H1 (cell line): ENCODE measurements around the gene RDM1. TPM values are rescaled to one million over a fixed set of nuclear protein-coding genes. Genes with fewer than 3 reads are reported as not detected.

Experiments
- CTCF ChIA-PET: fragments of 300-600 bp; sonication (Branson Sonifier 250); formaldehyde crosslinking; loops from one replicate; lab custom pipeline; 2021; ENCODE audit not compliant: partially characterized antibody; lab: Charles Lee
- POLR2A ChIA-PET: fragments of 300-600 bp; sonication (Branson Sonifier 250); formaldehyde crosslinking; loops from one replicate; lab custom pipeline; 2021; ENCODE audit warnings: inconsistent platforms; ENCODE audit not compliant: partially characterized antibody; lab: Charles Lee
- DNase-seq, 2 experiments: peaks; one replicate each; pipeline versions ENCODE4 v3.0.0 to v3.0.0-alpha.2; 2010 to 2022; ENCODE audit warnings: low spot score in 2 of 2, low read depth in 1 of 2, mixed read lengths in 1 of 2
- FAIRE-seq: peaks from 2 replicates; lab custom pipeline; 2011; peaks lifted over from hg19 to GRCh38; lab: Jason Lieb, UNC
- H2AFZ ChIP-seq: 2 replicates; pipeline ENCODE4 v1.8.1; 2012; ENCODE audit warnings: low read length, inconsistent platforms
- H2AK5ac ChIP-seq: 2 replicates; pipeline ENCODE4 v1.6.1; 2013; ENCODE audit warnings: low read depth, low read length
- H2BK120ac ChIP-seq: replicated peaks from 2 replicates; pipeline ENCODE3; 2013; ENCODE audit warnings: low read depth, low read length, inconsistent platforms
- H2BK12ac ChIP-seq: 2 replicates; pipeline ENCODE4 v1.6.1; 2013; ENCODE audit warnings: low read depth, low read length
- H2BK15ac ChIP-seq: 2 replicates; pipeline ENCODE4 v1.6.1; 2013; ENCODE audit warnings: low read length
- H2BK20ac ChIP-seq: 2 replicates; pipeline ENCODE4 v1.6.1; 2013; ENCODE audit warnings: low read length
- H2BK5ac ChIP-seq: 2 replicates; pipeline ENCODE4 v1.6.1; 2013; ENCODE audit warnings: low read depth, low read length
- H3K14ac ChIP-seq: 2 replicates; pipeline ENCODE4 v1.6.1; 2013; ENCODE audit warnings: inconsistent platforms; ENCODE audit not compliant: insufficient read length
- H3K18ac ChIP-seq: 2 replicates; pipeline ENCODE4 v1.6.1; 2013; ENCODE audit warnings: low read length; ENCODE audit errors: extremely low read depth
- H3K23ac ChIP-seq: 2 replicates; pipeline ENCODE4 v1.6.1; 2013; ENCODE audit warnings: inconsistent platforms; ENCODE audit not compliant: insufficient read length
- H3K23me2 ChIP-seq: 2 replicates; pipeline ENCODE4 v1.6.1; 2013; ENCODE audit warnings: low read depth, low read length
- H3K27ac ChIP-seq: 2 replicates; pipeline ENCODE4 v1.6.1; 2011; ENCODE audit warnings: low read depth, low read length, inconsistent platforms
- H3K27me3 ChIP-seq, 4 experiments: replicated peaks in 1 of 4; 1 replicate in 1 of 4; 2 replicates in 3 of 4; pipeline versions ENCODE4 v1.6.1 to v1.8.1; 2011 to 2013; ENCODE audit warnings: low read length in 3 of 4, mild to moderate bottlenecking in 3 of 4, inconsistent platforms in 2 of 4, mixed read lengths in 2 of 4, moderate library complexity in 1 of 4; ENCODE audit not compliant: control insufficient read depth in 3 of 4, insufficient read depth in 3 of 4; ENCODE audit errors: extremely low read depth in 1 of 4
- H3K36me3 ChIP-seq, 4 experiments: 2 replicates each; pipeline versions ENCODE4 v1.6.1 to v1.8.1; 2011 to 2013; ENCODE audit warnings: mild to moderate bottlenecking in 4 of 4, low read length in 3 of 4, moderate library complexity in 2 of 4, control low read depth in 1 of 4, inconsistent platforms in 1 of 4; ENCODE audit not compliant: insufficient read depth in 4 of 4, control insufficient read depth in 2 of 4
- H3K4ac ChIP-seq: replicated peaks from 2 replicates; pipeline ENCODE3; 2013; ENCODE audit warnings: low read length, low read depth, mixed read lengths, inconsistent platforms; ENCODE audit not compliant: insufficient read length
- H3K4me1 ChIP-seq, 4 experiments: replicated peaks in 1 of 4; 1 replicate in 1 of 4; 2 replicates in 3 of 4; pipeline versions ENCODE4 v1.6.1 to v1.8.1; 2011 to 2013; ENCODE audit warnings: low read length in 3 of 4, inconsistent platforms in 2 of 4, mixed read lengths in 1 of 4; ENCODE audit not compliant: insufficient read depth in 4 of 4, control insufficient read depth in 3 of 4
- H3K4me2 ChIP-seq, 2 experiments: 2 replicates each; pipeline versions ENCODE4 v1.6.1 to v1.8.1; 2011 to 2013; ENCODE audit warnings: low read depth in 2 of 2, low read length in 2 of 2, control low read depth in 1 of 2, inconsistent platforms in 1 of 2, mild to moderate bottlenecking in 1 of 2; ENCODE audit not compliant: insufficient read depth in 1 of 2
- H3K4me3 ChIP-seq, 4 experiments: fragments of 200-600, 300-600 bp in 1 of 4; sonication (generic), shearing (Covaris generic), sonication (Bioruptor Twin) in 1 of 4; 2 replicates each; pipeline versions ENCODE4 v1.5.1 to v1.8.1; 2011 to 2016; ENCODE audit warnings: low read length in 4 of 4, low read depth in 3 of 4, control low read depth in 2 of 4, inconsistent platforms in 2 of 4, mild to moderate bottlenecking in 2 of 4, mixed read lengths in 1 of 4, moderate library complexity in 1 of 4; ENCODE audit not compliant: insufficient read depth in 2 of 4; ENCODE audit errors: extremely low read depth in 1 of 4
- H3K56ac ChIP-seq: replicated peaks from 2 replicates; pipeline ENCODE3; 2013; ENCODE audit warnings: low read depth, mild to moderate bottlenecking, mixed read lengths, low read length, inconsistent platforms; ENCODE audit not compliant: insufficient read length
- H3K79me1 ChIP-seq: 2 replicates; pipeline ENCODE4 v1.6.1; 2013; ENCODE audit warnings: low read depth, low read length, control low read depth
- H3K79me2 ChIP-seq, 2 experiments: 2 replicates each; pipeline versions ENCODE4 v1.6.1 to v1.8.1; 2012 to 2013; ENCODE audit warnings: low read length in 2 of 2, mild to moderate bottlenecking in 2 of 2, inconsistent platforms in 1 of 2; ENCODE audit not compliant: insufficient read depth in 2 of 2, control insufficient read depth in 1 of 2
- H3K9ac ChIP-seq, 4 experiments: replicated peaks in 1 of 4; 1 replicate in 1 of 4; 2 replicates in 3 of 4; pipeline versions ENCODE4 v1.6.1 to v1.8.1; 2011 to 2013; ENCODE audit warnings: low read depth in 3 of 4, low read length in 3 of 4, control low read depth in 2 of 4, mild to moderate bottlenecking in 2 of 4, moderate library complexity in 2 of 4, inconsistent platforms in 1 of 4; ENCODE audit errors: extremely low read depth in 1 of 4
- H3K9me3 ChIP-seq, 2 experiments: 2 replicates each; pipeline versions ENCODE4 v1.6.1 to v1.8.1; 2012 to 2013; ENCODE audit warnings: mild to moderate bottlenecking in 2 of 2, moderate library complexity in 2 of 2, control low read depth in 1 of 2, inconsistent platforms in 1 of 2, low read depth in 1 of 2, low read length in 1 of 2, mixed read lengths in 1 of 2; ENCODE audit not compliant: insufficient read depth in 2 of 2
- H4K20me1 ChIP-seq, 2 experiments: replicated peaks in 1 of 2; 2 replicates each; pipeline versions ENCODE3 to v1.8.1; 2011 to 2013; ENCODE audit warnings: inconsistent platforms in 2 of 2, low read length in 2 of 2, mild to moderate bottlenecking in 1 of 2; ENCODE audit not compliant: insufficient read depth in 2 of 2, control insufficient read depth in 1 of 2
- H4K5ac ChIP-seq: 2 replicates; pipeline ENCODE4 v1.6.1; 2013; ENCODE audit warnings: low read length, low read depth, mixed read lengths, inconsistent platforms; ENCODE audit not compliant: insufficient read length
- H4K8ac ChIP-seq: 2 replicates; pipeline ENCODE4 v1.8.0; 2013; ENCODE audit warnings: mild to moderate bottlenecking, moderate library complexity, low read length, inconsistent platforms; ENCODE audit not compliant: insufficient read depth; ENCODE audit errors: extremely low read depth
- H4K91ac ChIP-seq: replicated peaks from 2 replicates; pipeline ENCODE3; 2013; ENCODE audit warnings: low read length, mixed read lengths, inconsistent platforms; ENCODE audit not compliant: insufficient read length
- BACH1 ChIP-seq: IDR thresholded peaks from 2 replicates; pipeline ENCODE4 v1.6.1; 2012; ENCODE audit warnings: low read length, improper control_type of control experiment
- BCL11A ChIP-seq, 2 experiments: IDR thresholded peaks; one replicate each; pipeline ENCODE4 v1.6.1; 2011; ENCODE audit warnings: low read depth in 2 of 2, low read length in 2 of 2, mild to moderate bottlenecking in 2 of 2
- EGR1 ChIP-seq: IDR thresholded peaks from 2 replicates; pipeline ENCODE4 v1.6.1; 2011; ENCODE audit warnings: low read depth, low read length, borderline replicate concordance
- FOSL1 ChIP-seq: IDR thresholded peaks from 2 replicates; pipeline ENCODE4 v1.6.1; 2011; ENCODE audit warnings: mild to moderate bottlenecking, low read depth, low read length, moderate library complexity; ENCODE audit not compliant: insufficient read depth
- NRF1 ChIP-seq: IDR thresholded peaks from 2 replicates; pipeline ENCODE4 v1.6.1; 2011; ENCODE audit warnings: mild to moderate bottlenecking, low read depth, low read length, improper control_type of control experiment
- POU5F1 ChIP-seq: IDR thresholded peaks from 2 replicates; pipeline ENCODE4 v1.6.1; 2011; ENCODE audit warnings: low read depth, mild to moderate bottlenecking, low read length, moderate library complexity
- SIRT6 ChIP-seq: IDR thresholded peaks from one replicate; pipeline ENCODE4 v1.7.1; 2012; ENCODE audit warnings: low read length, inconsistent platforms
- SIX5 ChIP-seq: IDR thresholded peaks from 2 replicates; pipeline ENCODE4 v1.6.1; 2011; ENCODE audit warnings: mild to moderate bottlenecking, low read depth, low read length
- SP1 ChIP-seq: IDR thresholded peaks from 2 replicates; pipeline ENCODE4 v1.6.1; 2011; ENCODE audit warnings: low read depth, low read length
- SRF ChIP-seq: IDR thresholded peaks from 2 replicates; pipeline ENCODE4 v1.6.1; 2011; ENCODE audit warnings: mild to moderate bottlenecking, low read depth, low read length, moderate library complexity
- SUZ12 ChIP-seq: fragments of 200-600 bp; sonication (generic); IDR thresholded peaks from 2 replicates; pipeline ENCODE4 v1.6.1; 2012; ENCODE audit warnings: mild to moderate bottlenecking, inconsistent platforms, low read length, moderate library complexity, mixed read lengths
- TAF7 ChIP-seq: optimal IDR thresholded peaks from 2 replicates; pipeline ENCODE3; 2011; ENCODE audit warnings: low read depth, mild to moderate bottlenecking, inconsistent platforms, low read length, moderate library complexity, borderline replicate concordance
- TEAD4 ChIP-seq: IDR thresholded peaks from 2 replicates; pipeline ENCODE4 v1.6.1; 2012; ENCODE audit warnings: low read depth, low read length, inconsistent platforms, mixed read lengths
- WGBS, 2 experiments: shearing (Covaris generic) in 1 of 2; methylation state at CpG; one replicate each; pipeline versions ENCODE4 v1.1.6 to v1.1.7; 2013 to 2015; ENCODE audit warnings: low lambda C conversion rate in 2 of 2, mixed read lengths in 2 of 2, inconsistent platforms in 1 of 2, low coverage in 1 of 2, missing lambda C conversion rate in 1 of 2; ENCODE audit not compliant: insufficient replicate concordance in 2 of 2, insufficient coverage in 1 of 2, insufficient read length in 1 of 2; ENCODE audit errors: extremely low coverage in 1 of 2, missing lambda C conversion rate in 1 of 2; 5-methylcytosine and 5-hydroxymethylcytosine counted together
- polyA plus RNA-seq, 7 experiments: library from polyadenylated mRNA; depleted of rRNA in 3 of 7; stranded (reverse) in 5 of 7; unstranded in 2 of 7; fragments of >200 nt in 5 of 7; fragments of 200-250 nt in 2 of 7; gene quantifications; 1 replicate in 5 of 7; 2 replicates in 1 of 7; 4 replicates in 1 of 7; pipeline versions ENCODE4 v1.2.1 to v1.2.3, GENCODE V29; 2011 to 2013; ENCODE audit warnings: missing spikeins in 2 of 7, mixed read lengths in 2 of 7
- total RNA-seq: library from RNA; stranded (reverse); fragmentation: NEBNext Ultra II Directional; extraction: Animal tissue kit (Norgen Biotek cat#: 25700); gene quantifications from 2 replicates; pipeline ENCODE4 v1.2.1, GENCODE V29; 2021
- TF ChIP-seq, protein P1 (sequence below), 3 experiments: IDR thresholded peaks; 1 replicate in 2 of 3; 2 replicates in 1 of 3; pipeline versions ENCODE4 v1.5.1 to v1.6.1; 2011; ENCODE audit warnings: low read length in 3 of 3, mild to moderate bottlenecking in 3 of 3, inconsistent platforms in 2 of 3, low read depth in 1 of 3, moderate library complexity in 1 of 3; ENCODE audit not compliant: insufficient read depth in 1 of 3; ENCODE audit errors: control extremely low read depth in 1 of 3

RDM1 gene
- total and polyA plus RNA-seq, 2 of the 8 experiments (the other 6 are each of a cell fraction or from before 2014, with no cell fraction given) = 7.3 to 9.7 TPM

- CTCF ChIA-PET = no interaction called here
- no peak overlapping the region for H3K4me2 ChIP-seq
These were observed 36.8 kb downstream of the RDM1 start for GRCh38 chr17:35893751-35894150.

More at GRCh38 chr17:35893751-35894150, 36.8 kb downstream of the RDM1 start:
- Histone ChIP-seq H3K4ac (no peak overlapping the region), H4K8ac (no peak overlapping the region), H3K4me3 (no peak overlapping the region), H2AK5ac (no peak overlapping the region), H4K5ac (no peak overlapping the region), H2BK20ac (no peak overlapping the region), H4K20me1 (no peaks in the 10 kb centered on the region), H2AFZ (no peak overlapping the region), H2BK120ac (no peak overlapping the region), H3K14ac (no peak overlapping the region), H3K23ac (no peak overlapping the region), H3K79me2 (no peaks in the 10 kb centered on the region), H3K9me3 (no peaks in the 10 kb centered on the region), H3K56ac (no peak overlapping the region), H2BK5ac (no peak overlapping the region), H3K9ac (no peak overlapping the region), H2BK15ac (no peak overlapping the region), H2BK12ac (no peak overlapping the region), H3K36me3 (no peaks in the 10 kb centered on the region), H3K27me3 (no peaks in the 10 kb centered on the region), H4K91ac (no peak overlapping the region), H3K18ac (no peak overlapping the region), H3K4me1 (peaks cover 0 to 8% (median 3%) of the 10 kb centered on the region in 4 experiments; a peak in 5 of 7 replicates), H3K79me1 (no peaks in the 10 kb centered on the region), H3K27ac (no peak overlapping the region), H3K23me2 (no peaks in the 10 kb centered on the region)
- 92% methylated on average over 4 of the region's 4 CpGs; no CpG with 5 or more reads in 1 of the 2 experiments for WGBS, 2 experiments
- POLR2A ChIA-PET = no interaction called here
- FAIRE-seq (no peak), DNase-seq (no peak)
- TF ChIP-seq, protein P1, sequence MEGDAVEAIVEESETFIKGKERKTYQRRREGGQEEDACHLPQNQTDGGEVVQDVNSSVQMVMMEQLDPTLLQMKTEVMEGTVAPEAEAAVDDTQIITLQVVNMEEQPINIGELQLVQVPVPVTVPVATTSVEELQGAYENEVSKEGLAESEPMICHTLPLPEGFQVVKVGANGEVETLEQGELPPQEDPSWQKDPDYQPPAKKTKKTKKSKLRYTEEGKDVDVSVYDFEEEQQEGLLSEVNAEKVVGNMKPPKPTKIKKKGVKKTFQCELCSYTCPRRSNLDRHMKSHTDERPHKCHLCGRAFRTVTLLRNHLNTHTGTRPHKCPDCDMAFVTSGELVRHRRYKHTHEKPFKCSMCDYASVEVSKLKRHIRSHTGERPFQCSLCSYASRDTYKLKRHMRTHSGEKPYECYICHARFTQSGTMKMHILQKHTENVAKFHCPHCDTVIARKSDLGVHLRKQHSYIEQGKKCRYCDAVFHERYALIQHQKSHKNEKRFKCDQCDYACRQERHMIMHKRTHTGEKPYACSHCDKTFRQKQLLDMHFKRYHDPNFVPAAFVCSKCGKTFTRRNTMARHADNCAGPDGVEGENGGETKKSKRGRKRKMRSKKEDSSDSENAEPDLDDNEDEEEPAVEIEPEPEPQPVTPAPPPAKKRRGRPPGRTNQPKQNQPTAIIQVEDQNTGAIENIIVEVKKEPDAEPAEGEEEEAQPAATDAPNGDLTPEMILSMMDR (IDR thresholded peaks at IDR 0.05; ENCODE audit: control extremely low read depth in 1 of 3, insufficient read depth in 1 of 3, low read depth in 1 of 3, low read length in 3 of 3) = no peak
- TF ChIP-seq TEAD4 = no peak
- TF ChIP-seq BACH1 = no peak
- TF ChIP-seq SP1 = no peak
- TF ChIP-seq SRF = no peak
- no peak for TF ChIP-seq SIRT6
- no peak for TF ChIP-seq SUZ12
- no peak for TF ChIP-seq FOSL1
- TF ChIP-seq POU5F1 = no peak
- TF ChIP-seq BCL11A (IDR thresholded peaks at IDR 0.05; ENCODE audit: low read depth in 2 of 2, low read length in 2 of 2) = no peak
- no peak for TF ChIP-seq NRF1
- TF ChIP-seq TAF7 = no peak
- TF ChIP-seq EGR1 = no peak
- TF ChIP-seq SIX5 = no peak
